ENCODE measurements around the gene ENPP6.

ENPP6 gene

DNA sequence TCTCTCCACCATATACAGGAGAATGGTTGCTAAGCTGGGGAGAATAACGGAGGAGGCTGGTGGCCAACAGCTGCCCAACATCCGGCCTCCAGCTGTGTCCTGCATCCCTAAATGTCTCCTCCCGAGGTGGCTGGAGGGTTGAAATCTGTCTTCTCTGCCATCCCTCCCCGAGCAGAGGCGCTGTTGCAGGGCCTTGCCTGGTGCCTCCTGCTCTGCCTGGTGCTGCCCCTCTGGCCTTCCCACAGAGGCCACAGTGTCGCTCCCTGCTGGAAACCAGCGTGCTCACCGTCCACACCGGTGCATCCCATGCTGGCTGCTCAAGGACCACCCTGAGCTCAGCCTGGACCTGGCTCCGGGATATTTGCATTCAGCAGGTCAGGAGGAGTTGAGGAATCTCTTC lies 115.2 kb downstream of the ENPP6 start:
- no peak for DNase-seq

- DNase-seq = no peak
Observed at GRCh38 chr4:184101711-184102110, 116.0 kb downstream of the ENPP6 start.

- no peak for DNase-seq
Observed at GRCh38 chr4:184100297-184100885, 117.3 kb downstream of the ENPP6 start.

DNA sequence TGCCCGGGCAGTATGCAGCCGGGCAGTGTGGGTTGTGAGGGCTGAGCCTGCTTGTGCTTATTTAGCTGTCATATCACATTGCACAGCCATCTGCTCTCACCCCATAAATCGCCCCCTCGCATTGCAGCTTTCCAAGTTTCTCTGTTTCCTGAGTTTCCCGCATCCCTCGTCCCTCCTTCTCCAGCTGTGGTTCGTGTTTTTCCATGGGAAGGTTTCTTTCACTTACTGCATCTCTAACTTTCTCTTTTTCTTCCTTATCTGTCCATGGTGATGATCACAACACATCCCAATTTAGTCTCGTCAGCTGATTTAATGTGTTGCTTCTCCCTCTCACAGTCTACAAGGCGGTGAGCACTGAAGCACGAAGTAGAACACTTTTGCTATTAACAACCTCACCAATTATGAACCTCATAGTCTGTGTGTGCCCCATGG lies 118.1 kb downstream of the ENPP6 start:
- DNase-seq = no peak

GRCh38 chr4:184099000-184099399 lies 118.7 kb downstream of the ENPP6 start:
- no peak for DNase-seq

DNA sequence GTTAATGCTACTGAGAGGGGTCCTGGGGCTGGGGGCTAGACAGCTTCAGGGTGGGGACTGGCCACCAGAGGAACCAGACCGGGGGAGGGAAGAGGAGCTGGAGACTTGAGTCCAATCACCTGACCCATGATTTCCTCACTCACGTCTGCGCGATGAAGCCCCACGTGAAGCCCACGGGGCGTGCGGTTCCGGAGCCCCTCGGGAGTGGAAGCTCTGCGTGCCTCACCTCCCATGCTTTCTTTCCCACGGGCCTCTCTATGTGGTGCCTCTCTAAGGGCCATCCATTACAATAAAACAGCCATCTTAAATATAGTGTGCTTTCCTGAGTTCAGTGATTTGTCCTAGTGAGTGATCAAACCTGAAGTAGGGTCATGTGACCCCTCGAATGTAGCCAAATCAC lies 119.9 kb downstream of the ENPP6 start:
- DNase-seq = no peak

GRCh38 chr4:184097241-184097605 lies 120.5 kb downstream of the ENPP6 start:
- DNase-seq = no peak

- DNase-seq = no peak
Observed at GRCh38 chr4:184096561-184097240, 121.0 kb downstream of the ENPP6 start.

DNA sequence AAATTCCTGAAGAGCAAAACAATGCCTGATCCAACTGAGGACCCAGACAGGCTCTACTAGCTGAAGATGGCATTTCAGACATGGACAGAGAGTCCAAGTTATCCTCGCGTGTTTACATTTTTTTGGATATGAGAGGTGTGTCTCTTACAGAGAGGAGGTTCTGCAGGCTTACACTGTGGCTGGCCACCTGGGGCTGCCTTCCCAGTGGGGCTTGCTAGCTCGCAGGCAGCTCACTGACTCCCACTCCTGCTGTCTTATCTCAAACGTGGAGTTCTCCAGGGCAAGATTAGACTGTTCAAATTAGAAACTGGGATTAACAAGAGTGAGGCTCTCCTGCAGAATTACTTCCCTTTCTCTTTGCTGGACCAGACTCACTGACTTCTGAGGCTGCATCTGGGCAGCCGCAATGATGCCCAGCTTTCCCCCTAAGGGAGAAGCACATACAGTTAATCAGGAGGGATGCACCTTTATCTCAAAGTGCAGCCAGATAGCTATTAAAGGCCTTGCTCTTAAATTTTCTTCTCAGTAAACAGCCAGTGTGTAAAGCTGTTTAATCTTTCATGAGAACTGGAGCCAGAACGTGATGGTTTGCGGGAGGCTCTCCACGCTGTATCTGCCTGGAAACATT lies 123.0 kb downstream of the ENPP6 start:
- no peak for DNase-seq

GRCh38 chr4:184091986-184092385 lies 125.7 kb downstream of the ENPP6 start:
- no peak for DNase-seq

DNA sequence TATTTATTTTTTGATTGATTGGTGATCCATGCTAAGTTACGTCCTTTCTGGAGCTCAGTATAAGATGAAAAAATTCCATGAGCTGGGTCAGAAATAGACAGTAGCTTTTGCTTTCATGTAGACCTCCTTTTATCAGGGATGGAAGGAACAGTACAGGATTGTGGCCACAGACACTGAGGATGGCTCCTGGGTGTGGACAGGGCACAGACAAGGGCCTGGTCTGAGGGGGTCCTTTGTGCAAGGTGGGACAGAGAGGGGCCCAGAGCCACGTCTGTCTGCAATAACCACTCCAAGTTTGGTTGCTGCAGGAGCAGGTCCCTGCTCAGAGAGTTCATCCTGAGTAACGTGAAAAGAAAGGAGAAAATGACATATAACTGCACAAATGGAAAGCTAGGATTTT lies 127.1 kb downstream of the ENPP6 start:
- no peak for DNase-seq

- DNase-seq = no peak
Observed at GRCh38 chr4:184080674-184081073, 137.0 kb downstream of the ENPP6 start.

- DNase-seq = no peak
Observed at GRCh38 chr4:184074677-184075388, 142.8 kb downstream of the ENPP6 start.

- DNase-seq = no peak
Observed at GRCh38 chr4:184067931-184068554, 149.6 kb downstream of the ENPP6 start.

- DNase-seq = no peak
Observed at GRCh38 chr4:184066584-184067300, 150.9 kb downstream of the ENPP6 start.

DNA sequence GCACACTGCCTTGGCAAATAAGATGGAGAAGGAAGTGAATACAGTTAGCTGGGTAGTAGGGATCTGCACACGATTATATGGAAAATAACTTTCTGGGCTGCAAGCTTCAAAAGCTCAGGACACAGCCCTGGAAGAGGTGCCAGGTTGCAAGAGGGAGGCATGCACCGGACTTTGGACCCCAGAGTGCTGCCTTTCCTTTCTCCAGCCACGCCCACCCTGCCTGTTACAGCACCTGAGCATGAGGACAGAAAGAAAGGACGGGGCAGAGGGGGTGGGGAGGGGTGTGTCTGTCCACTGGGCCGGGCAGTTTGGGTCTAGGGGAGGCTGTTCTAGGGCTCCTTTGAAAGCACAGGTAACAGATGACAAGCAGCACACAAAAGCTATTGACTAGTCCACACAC lies 152.8 kb downstream of the ENPP6 start:
- DNase-seq = no peak

DNA sequence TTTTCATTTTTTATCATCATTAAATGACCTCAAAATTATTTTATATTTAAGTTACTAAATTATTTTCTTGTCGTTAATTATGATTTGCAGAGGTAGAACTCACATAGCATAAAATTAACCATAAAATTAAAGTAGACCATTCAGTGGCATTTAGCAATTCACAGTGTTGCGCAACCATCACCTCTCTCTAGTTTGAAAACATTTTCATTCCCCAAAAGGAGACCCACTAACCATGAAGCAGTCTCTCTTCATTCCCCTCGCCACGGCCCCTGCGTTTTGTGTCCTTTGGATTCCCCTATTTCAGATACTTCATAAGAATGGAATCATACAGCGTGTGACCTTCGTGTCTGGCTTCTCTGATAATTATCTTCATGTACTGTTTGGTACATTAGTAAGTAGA lies 154.9 kb downstream of the ENPP6 start:
- no peak for DNase-seq

DNA sequence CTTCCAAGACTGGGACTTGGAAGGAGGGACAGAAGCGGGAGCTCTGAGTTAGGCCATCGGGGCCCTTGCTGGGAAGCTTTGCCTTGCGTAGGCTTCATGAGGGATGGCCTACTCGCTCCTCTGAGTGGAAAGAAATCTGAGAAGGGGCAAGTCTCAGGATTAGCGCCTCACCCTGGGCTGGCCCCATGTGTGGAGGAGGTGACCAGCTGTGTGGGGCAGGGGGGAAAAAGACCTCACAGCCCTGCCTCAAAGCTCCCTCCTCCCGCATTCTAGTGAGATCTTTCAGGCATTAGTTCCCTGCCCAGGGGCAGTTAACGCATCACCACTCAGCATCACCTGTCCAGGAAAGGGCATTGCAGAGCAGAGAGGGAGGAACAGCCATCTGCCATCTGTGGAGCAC lies 156.1 kb downstream of the ENPP6 start:
- DNase-seq = no peak

DNA sequence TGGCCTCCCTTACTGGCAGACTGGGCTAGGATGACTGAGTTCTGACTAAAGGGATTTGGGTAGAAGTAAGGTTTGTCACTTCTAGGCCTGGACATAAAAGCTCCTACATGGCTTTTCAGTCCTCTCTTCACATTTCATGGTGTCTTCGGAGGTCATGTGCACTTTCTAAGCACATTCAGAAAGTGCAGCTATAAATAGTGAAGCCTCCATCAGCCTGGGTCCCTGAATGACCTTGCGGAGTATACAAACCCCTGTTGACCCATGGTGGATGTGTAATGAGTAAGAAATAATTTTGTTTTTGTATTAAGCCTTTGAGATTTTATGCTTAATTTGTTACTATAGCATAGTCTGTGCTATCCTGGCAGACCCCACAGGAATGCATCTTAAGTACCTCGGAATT lies 158.6 kb downstream of the ENPP6 start:
- DNase-seq = no peak

GRCh38 chr4:184058026-184058425 lies 159.6 kb downstream of the ENPP6 start:
- DNase-seq = no peak

DNA sequence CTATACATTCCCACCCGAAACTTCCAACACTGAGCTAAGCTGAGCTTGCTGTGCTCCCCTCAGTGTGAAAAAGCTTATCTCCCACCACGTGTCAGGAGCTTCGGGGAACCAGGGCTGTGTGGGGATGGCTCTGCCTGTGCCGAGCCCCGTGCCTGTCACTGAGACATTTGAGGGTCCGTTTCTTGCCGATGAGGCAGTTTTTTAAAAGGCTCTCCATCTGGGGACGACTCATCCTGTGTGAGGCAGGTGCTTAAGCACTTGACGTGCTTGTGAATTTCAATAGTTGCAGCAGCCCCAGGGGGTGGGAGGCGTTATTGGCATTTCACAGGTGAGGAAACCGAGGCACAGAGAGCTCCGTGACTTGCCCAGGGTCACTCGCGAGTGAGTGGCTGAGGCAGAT lies 160.8 kb downstream of the ENPP6 start:
- no peak for DNase-seq

DNA sequence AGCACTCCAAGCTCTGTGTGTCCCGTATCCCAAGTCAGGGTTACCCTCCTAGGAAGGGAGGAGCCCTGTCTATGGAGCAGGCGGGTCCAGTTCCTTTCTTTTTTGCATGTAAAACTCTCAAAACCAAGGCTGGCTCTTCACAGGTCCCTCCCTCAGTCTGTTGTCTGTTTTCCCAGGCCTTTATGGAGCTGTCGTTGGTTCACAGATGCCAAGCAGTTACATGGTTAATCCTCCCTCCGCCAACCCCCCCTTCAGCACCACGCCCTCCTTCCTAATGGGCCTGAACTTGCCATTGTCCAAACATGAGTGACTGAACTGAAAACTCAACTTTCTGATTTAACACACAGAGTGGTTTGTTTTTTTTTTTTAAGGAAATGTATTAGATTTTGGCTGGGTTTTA lies 164.2 kb downstream of the ENPP6 start:
- no peak for DNase-seq

DNA sequence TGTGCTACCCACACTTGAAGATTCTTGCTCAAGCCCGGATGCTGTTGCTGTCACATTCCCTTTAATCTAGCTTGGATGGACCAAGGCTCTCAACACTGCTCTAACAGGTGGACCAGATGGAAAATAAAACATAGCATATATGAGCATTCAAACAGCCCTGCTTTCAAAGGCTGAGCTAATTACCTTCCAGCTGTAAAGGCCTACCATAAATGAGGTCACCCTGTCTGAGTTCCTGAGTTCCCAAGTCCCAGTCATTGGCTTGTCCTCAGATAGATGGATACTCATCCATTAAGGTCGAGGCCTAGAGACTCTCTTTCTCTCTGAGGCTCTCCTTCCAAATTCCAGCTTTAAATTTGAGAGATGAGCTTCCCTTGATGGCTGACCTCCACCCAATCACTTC lies 165.1 kb downstream of the ENPP6 start:
- DNase-seq = no peak

All from NK-92 treated with Interleukin-12 subunit alpha and Interleukin-12 subunit beta, amount 100 ng/mL, for 24 hours (cell line).